Stimulated activated CD4-positive, alpha-beta T cell treated with anti-CD3 and anti-CD28 coated beads, Interleukin-12 subunit alpha, Interleukin-12 subunit beta, amount 100 ng/mL, for 48 hours (primary cell): ENCODE measurements around the gene CRHR1.
A peak's percentile ranks its signal among the peaks of the same experiment; 100 is the strongest.
"Not testable (repeated sequence)": the region's sequence is repeated elsewhere in the genome, so short reads cannot be mapped to it uniquely, and the experiment has no call there.

ENCODE experiments used
- DNase-seq, 3 donors: peaks; one replicate each; pipeline ENCODE4 v3.0.0-alpha.2; 2020; ENCODE audit warnings: low read depth in 2 of 3, low spot score in 1 of 3

The CRHR1 gene

GRCh38 chr17:45784293-45784740, at the start of gene CRHR1:
Gene CRHR1, plus strand, starts transcription at chr17:45784320. Its CDS starts 225 bp downstream, at chr17:45784545.
- DNase-seq, result no peak

DNA sequence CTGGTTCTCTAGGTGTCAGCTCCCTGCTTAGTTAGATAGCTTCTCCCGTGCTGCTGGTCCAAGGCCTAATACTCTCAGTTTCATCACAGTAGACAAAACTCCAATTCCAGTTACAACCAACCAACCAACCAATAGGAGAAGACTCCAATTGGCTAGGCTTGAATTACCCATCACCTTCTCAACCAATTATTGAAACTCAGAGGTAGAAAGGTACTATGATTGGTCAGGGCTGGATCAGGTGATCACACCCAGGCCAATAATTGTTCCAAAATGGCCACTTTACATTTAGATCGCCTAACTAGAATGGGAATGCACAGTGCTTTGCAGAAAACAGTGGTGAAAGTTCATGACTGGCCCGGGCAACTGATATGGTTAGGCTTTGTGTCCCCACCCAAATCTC, 49.5 kb upstream of the CRHR1 start:
- DNase-seq, result no peak

- DNase-seq, result no peak
Measured at GRCh38 chr17:45735488-45735887, 48.6 kb upstream of the CRHR1 start.

- DNase-seq, result no peak
Measured at GRCh38 chr17:45739786-45740185, 44.3 kb upstream of the CRHR1 start.

DNA sequence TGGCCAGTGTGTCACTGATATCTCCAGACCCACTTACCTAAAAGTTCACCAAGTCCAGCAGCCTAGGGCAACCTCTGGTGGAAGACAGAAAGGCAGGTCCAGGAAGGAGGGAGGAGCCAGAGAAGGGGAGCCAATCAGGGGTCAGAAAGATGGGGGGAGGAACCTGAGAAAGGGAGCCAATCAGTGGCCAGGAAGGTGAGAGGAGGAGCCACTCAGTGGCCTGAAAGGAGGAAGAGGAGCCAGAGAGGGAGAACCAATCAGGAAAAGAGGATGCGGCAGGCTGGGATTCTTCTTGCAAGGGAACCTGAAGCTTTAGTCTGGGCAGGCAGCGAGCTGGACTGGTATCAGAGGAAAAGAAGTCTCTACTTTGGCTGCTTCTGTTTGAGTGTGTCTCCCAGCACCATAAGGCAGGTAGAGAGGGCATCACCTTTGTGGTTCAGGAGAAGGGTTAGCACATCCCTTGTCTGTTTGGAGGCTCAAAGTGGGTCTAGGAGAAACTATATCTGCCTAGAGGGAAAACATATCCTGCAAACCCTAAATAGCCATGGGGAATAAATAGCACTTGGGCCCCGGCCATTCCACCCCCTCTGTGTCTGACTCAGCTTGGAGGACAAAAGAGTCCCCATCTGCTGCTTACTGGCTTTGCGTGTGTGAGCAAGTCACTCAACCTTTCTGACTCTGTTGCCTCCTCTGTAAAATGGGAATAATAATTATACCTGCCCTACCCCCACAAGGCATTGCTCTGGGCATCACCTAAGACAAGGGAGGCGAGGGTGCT, 43.4 kb upstream of the CRHR1 start:
- peak in 2 of 3 donors; percentile 7 to 8 for DNase-seq

DNA sequence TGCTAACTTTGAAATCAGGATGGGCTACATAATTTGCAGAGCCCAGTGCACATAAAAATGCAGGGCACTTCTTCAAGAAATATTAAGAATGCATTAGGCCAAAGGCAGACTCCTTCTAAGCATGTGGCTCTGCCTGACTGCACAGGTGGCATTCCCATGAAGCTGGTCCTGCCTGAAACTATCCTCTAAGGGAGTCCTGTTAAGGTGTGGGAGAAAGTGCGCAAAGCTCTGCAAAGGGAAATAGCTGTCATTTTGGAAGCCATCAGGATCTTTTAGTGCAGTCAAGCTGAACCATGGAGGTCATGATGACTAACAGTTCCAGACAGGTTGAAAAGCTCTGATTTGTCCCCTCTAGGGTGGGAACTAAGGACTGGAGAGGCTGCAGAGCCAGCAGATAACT, 41.9 kb upstream of the CRHR1 start:
- no peak for DNase-seq

DNA sequence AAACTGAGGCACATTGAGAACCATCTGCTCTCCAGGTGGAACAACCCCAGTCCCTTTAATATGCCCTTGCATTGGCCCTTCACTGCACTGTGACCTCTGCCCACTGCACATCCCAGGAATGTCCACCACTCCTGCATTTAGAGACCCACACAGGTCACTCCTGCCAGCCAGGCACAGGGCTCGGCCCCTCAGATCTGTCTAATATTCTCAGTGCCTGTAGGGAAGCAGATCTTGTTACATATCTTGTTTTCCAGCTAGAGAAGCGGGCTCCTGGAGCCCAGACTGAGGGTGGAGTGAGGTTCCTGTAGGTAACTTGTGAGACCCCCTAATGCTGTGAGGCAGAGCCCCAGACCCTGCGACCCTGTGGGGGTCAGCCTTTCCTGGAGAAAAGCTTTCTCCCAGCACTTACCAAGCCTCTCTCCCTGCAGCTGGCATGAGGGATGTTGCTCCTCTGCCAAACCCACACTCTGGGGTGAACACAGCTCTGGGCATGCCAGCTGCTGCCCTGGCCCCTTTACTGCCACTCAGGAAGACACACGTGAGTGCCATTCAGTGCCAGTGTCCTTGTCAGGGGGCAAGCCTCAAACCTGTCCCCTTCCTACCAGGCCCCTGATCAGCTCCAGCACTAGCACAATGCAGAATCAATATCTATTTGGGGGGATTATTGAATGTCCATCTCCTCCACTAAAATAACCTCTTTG, 40.3 kb upstream of the CRHR1 start:
- no peak for DNase-seq

GRCh38 chr17:45744826-45745225, 39.3 kb upstream of the CRHR1 start:
- DNase-seq, result not testable (repeated sequence)

DNA sequence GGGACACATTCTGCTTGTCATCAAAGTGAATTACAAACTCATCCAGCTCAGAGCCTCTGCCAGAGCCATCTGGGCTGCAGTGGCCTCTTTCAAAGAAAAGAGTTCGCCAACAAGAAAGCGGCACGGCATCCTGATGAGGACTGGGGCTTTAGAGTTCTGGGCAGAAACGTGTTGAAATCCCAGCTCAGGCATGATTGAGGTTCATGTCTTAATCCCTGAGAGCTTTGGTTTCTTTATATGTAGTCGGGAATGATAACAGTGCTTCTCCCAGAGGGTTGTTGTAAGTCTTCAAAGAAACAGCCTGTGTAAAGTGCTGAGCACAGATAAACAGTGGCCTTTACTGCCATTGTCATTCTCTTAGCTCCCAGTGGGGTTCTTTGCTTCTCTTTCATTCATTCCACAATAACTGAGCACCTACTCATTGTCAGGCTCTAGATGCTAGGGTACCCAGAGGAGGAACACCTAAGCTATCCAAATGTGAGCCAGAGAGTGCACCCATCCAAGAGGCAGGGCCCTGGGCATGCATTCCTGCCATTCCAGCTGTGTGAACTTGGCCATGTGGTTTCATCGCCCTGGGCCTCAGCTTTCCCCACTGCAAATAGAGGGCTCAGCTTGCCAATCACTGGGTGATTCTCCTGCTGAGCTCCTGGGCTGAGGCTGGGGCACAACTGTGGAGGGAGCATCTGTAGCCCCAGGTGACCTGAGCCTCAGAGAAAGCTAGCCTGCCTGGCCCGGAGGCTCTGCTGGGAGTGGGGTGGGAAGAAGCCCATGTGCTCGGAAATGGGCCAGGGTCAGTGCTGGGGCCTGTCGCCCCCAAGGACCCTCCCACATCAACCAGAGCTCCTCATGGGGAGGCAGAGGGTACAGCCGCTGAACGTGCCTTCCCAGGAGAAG, 38.3 kb upstream of the CRHR1 start:
- no peak for DNase-seq

GRCh38 chr17:45747911-45748310, 36.2 kb upstream of the CRHR1 start:
- DNase-seq, result no peak

- DNase-seq, result no peak
Measured at GRCh38 chr17:45748731-45749310, 35.3 kb upstream of the CRHR1 start.

GRCh38 chr17:45749831-45750335, 34.2 kb upstream of the CRHR1 start:
- no peak for DNase-seq

GRCh38 chr17:45750779-45751440, 33.2 kb upstream of the CRHR1 start:
- DNase-seq, result no peak

- DNase-seq, result no peak
Measured at GRCh38 chr17:45751466-45751865, 32.7 kb upstream of the CRHR1 start.

GRCh38 chr17:45752246-45752645, 31.9 kb upstream of the CRHR1 start:
- DNase-seq, result no peak

DNA sequence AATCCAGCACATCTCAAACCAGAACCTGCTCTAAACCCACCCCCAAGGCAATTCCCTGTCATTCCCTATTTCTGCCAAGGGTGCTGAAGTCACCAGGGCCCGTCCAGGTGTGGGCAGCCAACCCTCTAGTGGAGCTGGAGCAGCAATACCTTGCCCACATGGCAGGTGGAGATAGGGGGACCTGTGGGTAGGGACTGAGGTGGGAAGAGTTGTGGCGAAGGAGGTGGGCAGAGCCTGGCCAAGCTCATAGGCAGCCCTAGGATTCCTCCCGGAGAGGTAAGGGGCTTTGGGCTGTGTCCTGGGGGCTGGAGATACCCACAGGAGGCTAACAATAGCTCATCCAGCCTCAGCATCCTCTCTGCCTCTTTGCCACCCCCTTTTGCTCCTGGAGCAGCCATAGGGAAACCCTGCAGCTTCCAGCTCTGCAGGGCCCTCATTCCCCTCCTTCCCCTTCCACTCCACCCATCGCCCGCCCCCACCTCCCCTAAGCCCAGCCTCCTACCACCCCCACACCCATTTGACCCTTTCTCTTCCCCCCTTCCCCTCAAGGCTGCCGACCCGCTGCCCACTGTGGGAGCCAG, 30.4 kb upstream of the CRHR1 start:
- DNase-seq, result no peak

- DNase-seq, result no peak
Measured at GRCh38 chr17:45755050-45755449, 29.1 kb upstream of the CRHR1 start.

- no peak for DNase-seq
Measured at GRCh38 chr17:45756266-45756991, 27.7 kb upstream of the CRHR1 start.

DNA sequence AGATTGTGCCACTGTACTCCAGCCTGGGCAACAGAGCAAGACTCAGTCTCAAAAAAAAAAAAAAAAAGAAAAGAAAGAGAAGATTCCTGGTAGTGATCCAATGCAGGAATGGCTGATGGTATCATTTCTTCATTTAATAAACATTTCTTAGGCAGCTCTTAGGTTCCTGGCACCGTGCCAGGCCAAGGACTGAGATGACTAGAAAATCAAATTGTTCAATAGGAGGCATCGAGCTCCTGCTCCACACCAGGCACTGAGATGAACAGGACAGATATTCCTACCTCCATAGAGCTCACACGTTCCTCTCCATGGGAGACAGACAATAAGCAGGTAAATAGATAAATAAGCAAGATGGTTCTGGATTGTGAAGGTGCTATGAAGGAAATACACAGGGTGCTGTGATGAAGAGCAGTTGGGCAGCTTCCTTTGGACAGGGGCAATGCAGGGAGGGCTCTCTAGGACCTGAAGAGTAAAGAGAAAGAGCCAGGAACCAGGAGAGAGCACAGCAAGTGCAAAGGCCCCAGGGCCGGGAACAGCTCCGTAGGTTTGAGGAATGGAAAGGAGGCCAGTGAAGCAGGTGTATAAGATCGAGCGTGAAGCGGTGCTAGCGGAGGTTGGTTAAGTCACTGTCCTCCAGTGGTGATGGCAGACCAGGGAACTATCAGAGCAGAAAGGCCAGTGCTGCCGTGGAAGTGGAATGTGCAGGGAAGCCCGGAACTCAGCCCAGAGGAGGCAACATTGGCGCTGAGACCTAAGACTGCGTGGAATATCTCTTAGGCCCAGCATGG, 26.5 kb upstream of the CRHR1 start:
- DNase-seq, result no peak
